HepG2 (cell line): ENCODE results near the gene PGS1. TPM values are rescaled to one million over a fixed set of nuclear protein-coding genes. Genes with fewer than 3 reads are reported as not detected.

ENCODE experiments used
- ATF7 ChIP-seq, 2 experiments: fragments of 450-650 bp in 1 of 2; sonication (generic) in 1 of 2; formaldehyde crosslinking in 1 of 2; IDR thresholded peaks; 2 replicates each; pipeline versions ENCODE4 v1.4.0 to v1.6.1; 2016 to 2020; ENCODE audit warnings: antibody characterized with exemption in 1 of 2, mild to moderate bottlenecking in 1 of 2, missing genetic modification reagents in 1 of 2
- HES4 ChIP-seq: sonication (generic); formaldehyde crosslinking; IDR thresholded peaks from 2 replicates; pipeline ENCODE4 v1.9.0; 2021; ENCODE audit warnings: mild to moderate bottlenecking, missing genetic modification reagents, borderline replicate concordance
- HMG20A ChIP-seq: IDR thresholded peaks from 2 replicates; pipeline ENCODE4 v1.6.1; 2016; ENCODE audit warnings: borderline replicate concordance
- HNRNPL ChIP-seq: fragments of 200-400 bp; formaldehyde crosslinking; IDR thresholded peaks from 2 replicates; pipeline ENCODE4 v1.6.1; 2017; ENCODE audit warnings: mild to moderate bottlenecking, low read depth, low read length
- HNRNPUL1 ChIP-seq: fragments of 200-400 bp; formaldehyde crosslinking; IDR thresholded peaks from 2 replicates; pipeline ENCODE4 v1.6.1; 2017; ENCODE audit warnings: low read depth, mild to moderate bottlenecking, low read length, moderate library complexity
- KDM1A ChIP-seq: IDR thresholded peaks from 2 replicates; pipeline ENCODE4 v1.6.1; 2016; ENCODE audit warnings: missing compliant biosample characterization
- MTF1 ChIP-seq: sonication (generic); formaldehyde crosslinking; IDR thresholded peaks from 2 replicates; pipeline ENCODE4 v1.5.0; 2020; ENCODE audit warnings: missing genetic modification reagents
- NFE2 ChIP-seq: sonication (generic); formaldehyde crosslinking; IDR thresholded peaks from 2 replicates; pipeline ENCODE4 v1.4.0; 2020; ENCODE audit warnings: missing genetic modification reagents
- NONO ChIP-seq, 2 experiments: fragments of 450-650 bp in 1 of 2; sonication (generic) in 1 of 2; formaldehyde crosslinking in 1 of 2; IDR thresholded peaks in 1 of 2; conservative IDR thresholded peaks in 1 of 2; 2 replicates each; pipeline versions ENCODE4 v1.6.1 to v1.8.0; 2017 to 2022; ENCODE audit warnings: mild to moderate bottlenecking in 1 of 2, missing genetic modification reagents in 1 of 2, moderate library complexity in 1 of 2
- RAD51 ChIP-seq: fragments of 450-650 bp; IDR thresholded peaks from 2 replicates; pipeline ENCODE4 v1.6.1; 2016; ENCODE audit warnings: borderline replicate concordance
- ZNF260 ChIP-seq: sonication (generic); formaldehyde crosslinking; IDR thresholded peaks from 2 replicates; pipeline ENCODE4 v1.4.0; 2020; ENCODE audit warnings: missing genetic modification reagents, low read depth, mild to moderate bottlenecking, borderline replicate concordance
- ZNF263 ChIP-seq: sonication (generic); formaldehyde crosslinking; IDR thresholded peaks from 2 replicates; pipeline ENCODE4 v1.4.0; 2020; ENCODE audit warnings: missing genetic modification reagents
- ZNF292 ChIP-seq: sonication (generic); formaldehyde crosslinking; IDR thresholded peaks from 2 replicates; pipeline ENCODE4 v1.8.1; 2022; ENCODE audit warnings: mild to moderate bottlenecking, low read depth, missing genetic modification reagents, borderline replicate concordance
- ZNF326 ChIP-seq: sonication (generic); formaldehyde crosslinking; IDR thresholded peaks from 2 replicates; pipeline ENCODE4 v1.4.0; 2020; ENCODE audit warnings: missing genetic modification reagents, borderline replicate concordance
- ZNF343 ChIP-seq: sonication (generic); formaldehyde crosslinking; IDR thresholded peaks from 2 replicates; pipeline ENCODE4 v1.4.0; 2020; ENCODE audit warnings: mild to moderate bottlenecking, missing genetic modification reagents
- ZNF441 ChIP-seq: sonication (generic); formaldehyde crosslinking; IDR thresholded peaks from 2 replicates; pipeline ENCODE4 v1.7.0; 2021; ENCODE audit warnings: missing genetic modification reagents, borderline replicate concordance
- ZNF772 ChIP-seq: sonication (generic); formaldehyde crosslinking; IDR thresholded peaks from 2 replicates; pipeline ENCODE4 v1.5.0; 2020; ENCODE audit warnings: mild to moderate bottlenecking, missing genetic modification reagents
- ZNF782 ChIP-seq: sonication (generic); formaldehyde crosslinking; IDR thresholded peaks from 2 replicates; pipeline ENCODE4 v1.4.0; 2020; ENCODE audit warnings: missing genetic modification reagents, mild to moderate bottlenecking, borderline replicate concordance
- ZNF816 ChIP-seq: sonication (generic); formaldehyde crosslinking; IDR thresholded peaks from 2 replicates; pipeline ENCODE4 v1.8.0; 2022; ENCODE audit warnings: missing genetic modification reagents, mild to moderate bottlenecking, borderline replicate concordance
- ZSCAN9 ChIP-seq: IDR thresholded peaks from 2 replicates; pipeline ENCODE4 v1.6.1; 2016; ENCODE audit warnings: borderline replicate concordance
- polyA plus RNA-seq, 8 experiments: library from polyadenylated mRNA; depleted of rRNA in 3 of 8; stranded (reverse) in 7 of 8; unstranded in 1 of 8; fragments of >200 nt; fragmentation: Illumina TruSeq in 4 of 8; extraction: Trizol in 4 of 8; gene quantifications; 2 replicates each; pipeline versions ENCODE4 v1.2.1 to v1.2.3, GENCODE V29; 2011 to 2016; ENCODE audit warnings: low read depth in 4 of 8, missing spikeins in 1 of 8, mixed read lengths in 1 of 8; ENCODE audit not compliant: insufficient read depth in 1 of 8
- total RNA-seq, 5 experiments: library from RNA; depleted of rRNA; stranded (reverse); fragments of >200 nt; fragmentation: Illumina TruSeq; extraction: Trizol; gene quantifications; 2 replicates each; pipeline ENCODE4 v1.2.3, GENCODE V29; 2016; ENCODE audit warnings: low read depth in 1 of 5
- TF ChIP-seq, protein P1 (sequence below): sonication (generic); formaldehyde crosslinking; IDR thresholded peaks from 2 replicates; pipeline ENCODE4 v1.4.0; 2020; ENCODE audit warnings: mild to moderate bottlenecking, missing genetic modification reagents
- TF ChIP-seq, protein P2 (sequence below): IDR thresholded peaks from 2 replicates; pipeline ENCODE4 v1.6.1; 2012; ENCODE audit warnings: low read depth, low read length, improper control_type of control experiment
- TF ChIP-seq, protein P3 (sequence below): sonication (generic); formaldehyde crosslinking; IDR thresholded peaks from 2 replicates; pipeline ENCODE4 v1.5.0; 2020; ENCODE audit warnings: mild to moderate bottlenecking, missing genetic modification reagents, moderate library complexity
- TF ChIP-seq, protein P4 (sequence below): sonication (generic); formaldehyde crosslinking; IDR thresholded peaks from 2 replicates; pipeline ENCODE4 v1.4.0; 2020; ENCODE audit warnings: missing genetic modification reagents, low read depth, mild to moderate bottlenecking, borderline replicate concordance
- TF ChIP-seq, protein P5 (sequence below): sonication (generic); formaldehyde crosslinking; IDR thresholded peaks from 2 replicates; pipeline ENCODE4 v1.8.1; 2022; ENCODE audit warnings: mild to moderate bottlenecking, missing genetic modification reagents

Gene PGS1
- total and polyA plus RNA-seq, 2 of the 13 experiments (the other 11 are each of a cell fraction or from before 2014, with no cell fraction given): 25.9 to 31.5 TPM

DNA sequence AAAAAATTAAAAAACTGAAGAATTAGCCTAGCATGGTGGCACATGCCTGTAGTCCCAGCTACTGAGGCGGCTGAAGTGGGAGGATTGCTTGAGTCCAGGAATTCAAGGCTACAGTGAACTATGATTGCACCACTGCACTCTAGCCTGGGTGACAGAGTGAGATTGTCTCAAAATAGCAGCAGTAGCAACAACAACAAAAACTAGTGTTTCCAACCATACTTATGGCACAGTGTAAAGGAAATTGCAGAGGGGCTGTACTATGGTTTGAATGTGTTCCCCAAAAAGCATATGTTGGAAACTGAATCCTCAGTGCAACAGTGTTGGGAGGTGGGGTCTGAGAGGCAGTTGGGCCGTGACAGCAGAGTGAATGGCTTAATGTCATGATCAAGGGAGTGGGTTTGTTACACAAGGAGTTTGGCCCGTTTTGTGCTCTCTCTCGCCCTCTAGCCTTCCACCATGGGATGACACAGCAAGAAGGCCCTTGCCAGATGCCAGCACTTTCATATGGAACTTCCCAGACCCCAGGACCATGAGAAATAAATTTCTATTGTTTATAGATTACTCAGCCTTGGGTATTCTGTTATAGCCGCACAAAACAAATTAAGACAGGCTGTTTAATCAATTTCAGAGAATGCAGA, 70.0 kb downstream of the PGS1 start (continued):
- TF ChIP-seq ZNF263 (CRISPR knock-in tag) (0 out of 2 replicates have a peak, but pooled peaks have one; percentile 36), ZNF441 (no peak), RAD51 (no peak), NFE2 (CRISPR knock-in tag) (no peak), HNRNPUL1 (no peak), HES4 (CRISPR knock-in tag) (no peak), ATF7 (IDR thresholded peaks at IDR 0.05) (no peak), ATF7 (CRISPR knock-in tag; IDR thresholded peaks at IDR 0.05) (no peak), HMG20A (CRISPR knock-in tag) (no peak), HNRNPL (no peak), ZSCAN9 (CRISPR knock-in tag) (no peak), ZNF782 (no peak), ZNF326 (CRISPR knock-in tag) (no peak), ZNF292 (CRISPR knock-in tag) (0 out of 2 replicates have a peak, but pooled peaks have one; percentile 34), KDM1A (CRISPR knock-in tag) (no peak), ZNF772 (CRISPR knock-in tag) (no peak), ZNF343 (CRISPR knock-in tag) (no peak), ZNF816 (CRISPR knock-in tag) (no peak), ZNF260 (no peak), MTF1 (CRISPR knock-in tag) (no peak), NONO (IDR thresholded peaks at IDR 0.05) (no peak), NONO (CRISPR knock-in tag; conservative IDR thresholded peaks at IDR 0.05) (no peak)
- TF ChIP-seq, protein P1, sequence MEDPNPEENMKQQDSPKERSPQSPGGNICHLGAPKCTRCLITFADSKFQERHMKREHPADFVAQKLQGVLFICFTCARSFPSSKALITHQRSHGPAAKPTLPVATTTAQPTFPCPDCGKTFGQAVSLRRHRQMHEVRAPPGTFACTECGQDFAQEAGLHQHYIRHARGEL: no peak
- TF ChIP-seq, protein P2, sequence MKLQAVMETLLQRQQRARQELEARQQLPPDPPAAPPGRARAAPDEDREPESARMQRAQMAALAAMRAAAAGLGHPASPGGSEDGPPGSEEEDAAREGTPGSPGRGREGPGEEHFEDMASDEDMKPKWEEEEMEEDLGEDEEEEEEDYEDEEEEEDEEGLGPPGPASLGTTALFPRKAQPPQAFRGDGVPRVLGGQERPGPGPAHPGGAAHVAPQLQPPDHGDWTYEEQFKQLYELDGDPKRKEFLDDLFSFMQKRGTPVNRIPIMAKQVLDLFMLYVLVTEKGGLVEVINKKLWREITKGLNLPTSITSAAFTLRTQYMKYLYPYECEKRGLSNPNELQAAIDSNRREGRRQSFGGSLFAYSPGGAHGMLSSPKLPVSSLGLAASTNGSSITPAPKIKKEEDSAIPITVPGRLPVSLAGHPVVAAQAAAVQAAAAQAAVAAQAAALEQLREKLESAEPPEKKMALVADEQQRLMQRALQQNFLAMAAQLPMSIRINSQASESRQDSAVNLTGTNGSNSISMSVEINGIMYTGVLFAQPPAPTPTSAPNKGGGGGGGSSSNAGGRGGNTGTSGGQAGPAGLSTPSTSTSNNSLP: no peak
- TF ChIP-seq, protein P3, sequence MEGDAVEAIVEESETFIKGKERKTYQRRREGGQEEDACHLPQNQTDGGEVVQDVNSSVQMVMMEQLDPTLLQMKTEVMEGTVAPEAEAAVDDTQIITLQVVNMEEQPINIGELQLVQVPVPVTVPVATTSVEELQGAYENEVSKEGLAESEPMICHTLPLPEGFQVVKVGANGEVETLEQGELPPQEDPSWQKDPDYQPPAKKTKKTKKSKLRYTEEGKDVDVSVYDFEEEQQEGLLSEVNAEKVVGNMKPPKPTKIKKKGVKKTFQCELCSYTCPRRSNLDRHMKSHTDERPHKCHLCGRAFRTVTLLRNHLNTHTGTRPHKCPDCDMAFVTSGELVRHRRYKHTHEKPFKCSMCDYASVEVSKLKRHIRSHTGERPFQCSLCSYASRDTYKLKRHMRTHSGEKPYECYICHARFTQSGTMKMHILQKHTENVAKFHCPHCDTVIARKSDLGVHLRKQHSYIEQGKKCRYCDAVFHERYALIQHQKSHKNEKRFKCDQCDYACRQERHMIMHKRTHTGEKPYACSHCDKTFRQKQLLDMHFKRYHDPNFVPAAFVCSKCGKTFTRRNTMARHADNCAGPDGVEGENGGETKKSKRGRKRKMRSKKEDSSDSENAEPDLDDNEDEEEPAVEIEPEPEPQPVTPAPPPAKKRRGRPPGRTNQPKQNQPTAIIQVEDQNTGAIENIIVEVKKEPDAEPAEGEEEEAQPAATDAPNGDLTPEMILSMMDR (CRISPR knock-in tag): peak; percentile 45
- TF ChIP-seq, protein P4, sequence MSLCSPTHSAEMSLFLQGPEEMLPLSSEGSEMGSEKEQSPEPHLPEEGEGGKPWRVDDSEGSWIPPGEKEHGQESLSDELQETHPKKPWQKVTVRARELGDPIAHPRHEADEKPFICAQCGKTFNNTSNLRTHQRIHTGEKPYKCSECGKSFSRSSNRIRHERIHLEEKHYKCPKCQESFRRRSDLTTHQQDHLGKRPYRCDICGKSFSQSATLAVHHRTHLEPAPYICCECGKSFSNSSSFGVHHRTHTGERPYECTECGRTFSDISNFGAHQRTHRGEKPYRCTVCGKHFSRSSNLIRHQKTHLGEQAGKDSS: no peak
- TF ChIP-seq, protein P5, sequence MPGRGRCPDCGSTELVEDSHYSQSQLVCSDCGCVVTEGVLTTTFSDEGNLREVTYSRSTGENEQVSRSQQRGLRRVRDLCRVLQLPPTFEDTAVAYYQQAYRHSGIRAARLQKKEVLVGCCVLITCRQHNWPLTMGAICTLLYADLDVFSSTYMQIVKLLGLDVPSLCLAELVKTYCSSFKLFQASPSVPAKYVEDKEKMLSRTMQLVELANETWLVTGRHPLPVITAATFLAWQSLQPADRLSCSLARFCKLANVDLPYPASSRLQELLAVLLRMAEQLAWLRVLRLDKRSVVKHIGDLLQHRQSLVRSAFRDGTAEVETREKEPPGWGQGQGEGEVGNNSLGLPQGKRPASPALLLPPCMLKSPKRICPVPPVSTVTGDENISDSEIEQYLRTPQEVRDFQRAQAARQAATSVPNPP: no peak
